ENCODE data around the gene FKBP6.
"Not testable (repeated sequence)": the region's sequence is repeated elsewhere in the genome, so short reads cannot be mapped to it uniquely, and the experiment has no call there.

Gene FKBP6

GRCh38 chr7:73324081-73324845 lies 3.7 kb upstream of the FKBP6 start:
- DNase-seq: peak; percentile 33 to 50

- DNase-seq: not testable (repeated sequence)
These were observed 2.5 kb upstream of the FKBP6 start for GRCh38 chr7:73325424-73325823.

- DNase-seq: not testable (repeated sequence)
These were observed 512 bp upstream of the FKBP6 start for GRCh38 chr7:73327449-73327848.

GRCh38 chr7:73328696-73329095 lies 735 bp downstream of the FKBP6 start:
- no peak for DNase-seq

GRCh38 chr7:73329861-73330581 lies 2.1 kb downstream of the FKBP6 start:
- DNase-seq: no peak

- DNase-seq: no peak
These were observed 2.8 kb downstream of the FKBP6 start for GRCh38 chr7:73330772-73331171.

- DNase-seq: no peak
These were observed 4.5 kb downstream of the FKBP6 start for GRCh38 chr7:73332447-73332846.

DNA sequence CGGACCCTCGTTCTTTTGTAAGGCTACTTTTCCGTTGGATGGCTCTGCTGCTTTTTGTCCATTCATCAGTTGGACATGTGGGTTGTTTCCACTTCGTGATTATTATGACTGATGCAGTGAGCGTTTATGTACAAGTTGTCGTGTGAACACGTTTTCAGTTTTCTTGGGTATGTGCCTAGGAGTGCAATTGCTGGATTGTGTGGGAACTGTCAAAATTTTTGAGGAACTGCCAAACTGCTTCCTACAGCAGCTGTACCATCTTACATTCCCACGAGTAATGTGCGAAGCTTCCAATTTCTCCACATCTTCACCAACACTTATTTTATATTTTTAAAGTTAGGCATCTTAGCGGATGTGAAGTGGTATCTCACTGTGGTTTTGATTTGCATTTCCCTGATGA lies 10.4 kb downstream of the FKBP6 start:
- DNase-seq: no peak

DNA sequence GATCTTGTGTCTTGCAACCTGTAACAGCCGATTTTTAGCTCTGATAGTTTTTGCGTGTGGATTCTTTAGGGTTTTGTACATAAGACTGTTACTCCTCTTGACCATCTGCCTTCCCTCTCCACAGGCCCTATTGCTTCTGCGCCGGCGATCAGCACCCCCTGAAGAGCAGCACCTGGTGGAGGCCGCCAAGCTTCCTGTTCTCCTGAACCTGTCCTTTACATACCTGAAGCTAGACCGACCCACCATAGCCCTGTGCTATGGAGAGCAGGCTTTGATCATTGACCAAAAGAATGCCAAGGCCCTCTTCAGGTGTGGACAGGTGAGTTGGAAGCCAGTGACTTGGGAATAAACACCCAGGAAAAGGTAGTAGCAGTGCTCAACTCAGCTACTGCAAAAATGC lies 12.6 kb downstream of the FKBP6 start:
- DNase-seq: no peak

DNA sequence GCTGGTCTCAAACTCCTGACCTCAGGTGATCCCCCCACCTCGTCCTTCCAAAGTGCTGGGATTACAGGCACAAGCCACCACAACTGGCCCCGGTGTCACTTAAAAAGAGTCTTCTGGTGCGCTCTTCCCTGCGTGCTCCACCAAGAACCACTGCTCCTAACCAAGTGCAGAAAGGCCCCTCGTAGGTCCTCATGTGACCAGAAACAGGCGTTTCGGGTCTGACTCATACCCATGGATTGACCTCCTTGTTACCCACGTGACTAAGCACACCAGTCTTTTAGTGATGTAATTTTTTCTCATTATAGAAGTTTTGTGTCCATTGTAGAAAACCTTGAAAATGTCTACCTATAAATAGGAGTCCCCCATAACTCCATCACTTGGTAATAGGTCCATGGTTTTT lies 13.9 kb downstream of the FKBP6 start:
- no peak for DNase-seq

DNA sequence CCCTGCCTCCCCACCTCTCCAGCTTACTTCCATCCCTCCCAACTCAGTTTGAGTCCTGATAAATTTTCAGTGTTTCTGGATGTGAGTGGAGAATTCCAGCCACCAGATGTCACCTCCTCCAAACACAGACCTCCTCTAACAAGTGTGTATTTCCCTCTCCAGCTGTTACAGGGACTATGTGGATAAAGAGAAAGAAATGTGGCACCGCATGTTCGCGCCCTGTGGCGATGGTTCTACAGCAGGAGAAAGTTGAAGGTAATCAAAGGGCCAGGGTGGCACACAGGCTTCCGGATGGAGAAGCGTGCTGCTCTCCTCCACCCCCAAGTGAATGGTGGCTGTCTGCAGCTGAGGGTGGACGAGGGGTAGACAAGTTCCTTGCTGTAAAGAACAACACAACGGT lies 14.7 kb downstream of the FKBP6 start:
- no peak for DNase-seq

DNA sequence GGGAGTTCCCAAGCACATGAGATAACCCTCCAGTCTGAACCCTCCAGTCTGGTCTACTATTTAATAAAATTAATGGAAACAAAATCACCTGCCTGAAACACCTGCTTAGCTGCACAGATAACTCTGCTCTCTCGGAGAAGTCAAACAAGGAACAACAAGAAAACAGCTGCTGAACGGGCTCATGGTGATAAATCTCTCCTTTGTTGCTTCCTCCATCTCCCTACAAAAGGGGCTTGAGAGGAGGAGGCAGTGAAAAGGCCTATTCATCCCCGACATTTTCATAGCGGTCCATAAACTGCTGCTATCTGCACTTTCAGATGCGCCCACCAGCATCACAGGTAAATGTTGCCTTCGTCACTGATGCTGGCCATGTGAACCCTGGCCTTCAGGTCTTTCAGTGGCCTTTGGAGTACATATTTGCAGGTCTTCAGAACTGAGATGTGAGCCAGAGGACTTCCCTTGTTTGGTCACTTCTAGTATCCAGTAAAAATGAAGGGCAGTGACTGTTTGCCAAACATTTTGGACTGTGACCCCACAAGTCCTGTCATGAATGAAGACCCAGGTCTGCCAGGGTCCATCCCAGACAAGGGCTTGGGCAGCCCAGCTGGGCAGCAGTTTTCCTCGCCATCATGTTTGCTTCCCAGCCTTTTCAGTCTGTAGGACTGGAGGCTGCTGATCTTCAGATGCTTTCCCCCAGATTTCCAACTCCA lies 15.9 kb downstream of the FKBP6 start:
- no peak for DNase-seq

DNA sequence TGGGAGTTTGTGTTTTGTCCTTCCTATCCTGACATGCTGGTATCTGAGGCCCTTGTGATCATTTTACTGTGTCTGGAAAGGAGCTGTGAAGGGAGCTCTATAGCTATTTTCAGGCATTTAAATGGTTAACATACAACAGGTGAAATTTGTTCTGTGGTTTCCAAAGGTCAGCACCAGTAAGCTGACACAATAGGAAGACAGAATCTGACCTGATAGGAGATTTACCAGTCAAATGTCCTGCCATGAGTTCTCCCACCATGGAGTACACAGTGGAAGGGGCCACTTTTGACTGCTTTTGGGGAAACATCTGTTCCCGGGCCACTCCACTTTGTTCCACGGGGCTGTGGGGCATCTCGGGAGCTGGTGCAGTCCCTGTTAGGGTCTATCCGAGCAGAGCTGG lies 17.6 kb downstream of the FKBP6 start:
- no peak for DNase-seq

DNA sequence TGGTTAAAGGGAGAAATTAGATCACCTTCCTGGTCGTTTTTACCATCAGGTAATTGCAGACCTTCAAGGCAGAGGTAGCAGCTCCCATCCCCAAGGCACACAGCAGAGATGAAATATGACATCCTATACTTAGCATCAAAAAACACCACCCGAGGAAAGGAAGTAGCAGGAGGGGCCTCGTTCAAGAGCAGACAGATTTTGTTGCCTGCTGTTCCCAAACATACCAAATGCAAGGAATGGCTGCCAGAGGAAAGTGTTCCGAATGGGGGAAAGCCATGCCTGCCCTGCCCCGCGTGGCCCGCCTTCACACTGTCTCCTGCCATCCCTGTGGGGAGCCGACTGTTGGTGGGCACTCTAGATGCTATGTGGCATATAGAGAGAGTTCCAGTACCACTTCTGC lies 18.0 kb downstream of the FKBP6 start:
- DNase-seq: no peak

DNA sequence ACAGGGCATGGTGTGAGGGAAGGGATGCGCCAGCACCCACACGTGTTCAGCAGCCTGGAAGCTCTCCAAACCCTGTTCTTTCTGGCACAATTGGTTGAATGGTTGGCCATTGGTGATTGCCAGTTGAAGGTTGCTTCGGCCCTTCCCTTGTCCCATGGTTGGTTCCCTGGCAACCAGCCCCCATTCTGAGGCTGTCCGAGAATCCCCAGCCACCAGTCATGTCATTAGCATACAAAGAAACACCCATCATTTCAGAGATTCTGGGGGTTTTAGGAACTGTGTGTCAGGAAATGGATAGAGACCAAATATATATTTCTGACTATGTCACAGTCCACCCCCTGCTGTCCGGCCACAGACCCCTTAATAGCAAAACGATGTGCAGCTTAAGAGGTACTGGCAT lies 21.8 kb downstream of the FKBP6 start:
- no peak for DNase-seq

DNA sequence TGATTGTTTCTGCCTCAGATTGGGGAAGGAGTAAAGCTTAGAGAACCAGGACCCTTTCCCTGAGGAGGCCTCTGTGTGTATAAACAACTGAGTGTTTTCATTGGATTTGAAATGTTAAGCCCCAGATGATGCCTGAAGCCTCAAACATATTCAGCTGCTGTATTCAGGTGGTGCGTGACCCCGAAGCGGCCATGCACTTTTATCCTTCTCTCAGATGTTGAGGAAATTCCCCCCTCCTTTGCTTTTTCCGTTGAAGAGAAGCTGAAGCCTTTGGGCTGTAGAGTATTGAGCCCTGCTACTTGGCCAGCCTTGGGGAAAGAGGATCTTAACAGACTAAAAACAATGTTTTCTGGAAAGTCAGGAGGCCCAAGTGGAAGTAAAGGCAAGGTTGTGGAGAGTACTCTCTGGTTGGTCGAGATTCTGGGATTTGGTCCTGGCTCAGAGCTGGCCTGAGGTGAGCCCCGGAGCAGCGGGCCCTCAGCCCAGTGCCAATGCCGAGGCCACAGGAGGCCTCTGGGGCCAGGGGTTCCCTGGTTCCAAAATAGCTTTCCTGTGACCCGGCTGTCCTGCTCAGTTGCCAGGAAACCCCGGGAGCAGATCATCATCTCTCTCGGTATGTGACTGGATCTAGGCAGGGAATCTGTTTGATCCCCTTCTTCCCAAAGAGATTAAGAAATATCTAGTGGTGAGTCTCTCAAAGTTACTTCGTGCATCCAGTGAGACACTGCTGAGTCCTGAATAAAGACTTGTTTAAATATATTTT lies 22.5 kb downstream of the FKBP6 start:
- DNase-seq: no peak

DNA sequence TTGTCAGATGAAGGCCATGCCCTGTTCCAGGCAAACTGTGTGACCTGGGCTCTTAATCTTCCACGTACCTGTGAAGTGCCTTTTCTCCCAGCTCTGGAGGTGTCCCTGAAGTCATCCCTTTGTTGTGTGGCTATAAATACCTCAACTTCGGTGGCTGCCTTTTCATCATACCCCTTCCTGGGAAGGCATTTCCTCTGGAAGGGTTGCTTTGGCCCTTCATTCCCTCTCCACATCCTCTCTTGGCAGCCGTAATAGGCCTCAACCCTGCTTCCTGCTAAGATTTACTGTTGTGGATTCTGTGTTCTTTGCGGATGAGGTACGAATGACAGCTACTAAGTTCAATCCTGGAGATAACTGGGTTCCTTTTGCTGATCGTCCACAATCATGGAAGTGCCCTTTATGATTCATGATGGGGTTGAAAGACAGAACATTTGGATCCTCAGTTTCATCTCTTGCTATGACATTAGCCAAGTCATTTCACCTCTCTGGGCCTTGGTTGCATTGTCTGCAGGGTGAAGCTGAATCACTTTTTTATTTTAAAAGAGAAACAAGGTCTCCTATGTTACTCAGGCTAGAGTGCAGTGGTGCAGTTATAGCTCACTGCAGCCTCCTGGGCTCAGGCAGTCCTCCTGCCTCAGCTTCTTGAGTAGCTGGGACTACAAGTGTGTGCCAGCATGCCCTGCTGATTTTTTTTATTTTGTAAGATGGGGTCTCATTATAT lies 23.6 kb downstream of the FKBP6 start:
- no peak for DNase-seq

DNA sequence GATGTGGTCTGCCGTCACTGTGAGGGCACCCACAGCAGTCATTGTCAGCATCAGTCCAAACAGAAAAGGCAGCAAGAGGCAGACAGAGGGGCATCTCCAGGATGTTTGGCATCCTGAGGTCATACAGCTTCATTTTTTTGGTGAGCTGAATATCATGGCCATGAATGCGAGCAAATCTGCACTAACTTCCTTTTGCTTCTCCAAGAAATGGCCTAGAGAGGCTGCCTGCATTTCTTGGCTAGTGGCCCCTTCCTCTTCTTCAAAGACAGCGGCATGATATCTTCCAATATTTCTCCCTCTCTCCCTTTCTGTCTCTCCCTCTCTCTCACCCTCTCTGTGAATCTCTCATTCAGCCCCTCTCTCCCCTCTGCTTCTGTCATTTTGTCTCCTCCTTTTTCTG lies 24.8 kb downstream of the FKBP6 start:
- no peak for DNase-seq

DNA sequence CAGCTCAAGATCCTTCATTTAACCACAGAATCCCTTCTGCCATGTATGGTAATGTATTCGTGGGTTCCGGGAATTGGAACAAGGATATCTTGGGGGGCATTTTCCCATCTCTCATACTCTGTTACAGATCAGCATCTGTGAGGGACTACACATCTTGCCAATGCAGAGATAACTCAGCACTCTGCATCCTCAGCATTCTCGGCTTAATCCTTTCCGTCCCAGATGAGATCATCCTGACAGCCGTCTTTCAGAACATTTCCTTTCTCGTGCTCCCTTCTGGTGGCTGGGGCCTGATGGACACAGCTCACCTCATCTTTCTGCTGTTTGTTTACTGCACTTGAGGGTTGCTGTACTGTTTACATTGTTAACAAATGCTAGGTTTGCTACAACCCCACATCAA lies 25.3 kb downstream of the FKBP6 start:
- DNase-seq: no peak

GRCh38 chr7:73354196-73354595 lies 26.2 kb downstream of the FKBP6 start:
- DNase-seq: no peak

DNA sequence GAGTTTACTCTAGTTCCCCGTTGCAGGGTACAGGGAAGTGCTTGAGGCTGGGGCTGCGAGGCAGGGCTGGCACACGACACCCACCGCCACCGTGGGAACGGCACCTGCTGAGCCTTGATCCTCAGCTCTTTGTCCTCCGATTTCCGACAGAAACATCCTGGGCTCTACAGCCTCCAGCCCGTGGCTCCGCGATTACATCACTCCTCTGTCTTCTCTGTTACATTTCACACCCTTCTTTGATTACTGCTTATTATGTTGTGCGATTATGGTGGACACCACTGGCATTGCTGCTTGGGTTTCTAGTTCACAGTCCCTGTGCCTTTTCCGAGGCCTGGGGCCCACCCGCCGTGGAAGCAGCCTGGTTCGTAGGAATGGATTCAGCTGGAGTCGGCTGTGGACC lies 26.9 kb downstream of the FKBP6 start:
- no peak for DNase-seq

DNA sequence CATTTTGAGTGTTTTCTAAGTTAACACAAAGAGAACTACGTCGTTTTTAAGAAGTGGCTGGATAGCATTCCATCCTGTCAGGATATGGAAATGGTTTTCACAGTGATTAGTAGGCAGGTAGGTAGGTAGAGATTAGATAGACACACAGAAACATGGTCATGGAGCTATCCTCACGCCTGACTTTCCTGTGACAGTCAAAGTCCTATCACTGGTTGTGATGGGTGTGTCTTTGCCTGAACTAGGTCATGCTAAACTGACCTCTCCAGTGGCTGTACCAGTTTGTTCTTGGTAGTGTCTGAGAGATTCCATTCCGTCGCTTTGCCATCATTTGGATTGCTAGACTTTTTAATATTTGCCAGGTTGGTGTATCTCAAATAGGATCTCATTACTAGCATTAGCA lies 28.2 kb downstream of the FKBP6 start:
- DNase-seq: no peak

Measured in stimulated activated CD4-positive, alpha-beta T cell treated with anti-CD3 and anti-CD28 coated beads, Interleukin-4, amount 100 ng/mL, for 4 hours (primary cell).